Measurements from ENCODE around the gene TAF10.
A peak's percentile ranks its signal among the peaks of the same experiment; 100 is the strongest.

TAF10 gene

DNA sequence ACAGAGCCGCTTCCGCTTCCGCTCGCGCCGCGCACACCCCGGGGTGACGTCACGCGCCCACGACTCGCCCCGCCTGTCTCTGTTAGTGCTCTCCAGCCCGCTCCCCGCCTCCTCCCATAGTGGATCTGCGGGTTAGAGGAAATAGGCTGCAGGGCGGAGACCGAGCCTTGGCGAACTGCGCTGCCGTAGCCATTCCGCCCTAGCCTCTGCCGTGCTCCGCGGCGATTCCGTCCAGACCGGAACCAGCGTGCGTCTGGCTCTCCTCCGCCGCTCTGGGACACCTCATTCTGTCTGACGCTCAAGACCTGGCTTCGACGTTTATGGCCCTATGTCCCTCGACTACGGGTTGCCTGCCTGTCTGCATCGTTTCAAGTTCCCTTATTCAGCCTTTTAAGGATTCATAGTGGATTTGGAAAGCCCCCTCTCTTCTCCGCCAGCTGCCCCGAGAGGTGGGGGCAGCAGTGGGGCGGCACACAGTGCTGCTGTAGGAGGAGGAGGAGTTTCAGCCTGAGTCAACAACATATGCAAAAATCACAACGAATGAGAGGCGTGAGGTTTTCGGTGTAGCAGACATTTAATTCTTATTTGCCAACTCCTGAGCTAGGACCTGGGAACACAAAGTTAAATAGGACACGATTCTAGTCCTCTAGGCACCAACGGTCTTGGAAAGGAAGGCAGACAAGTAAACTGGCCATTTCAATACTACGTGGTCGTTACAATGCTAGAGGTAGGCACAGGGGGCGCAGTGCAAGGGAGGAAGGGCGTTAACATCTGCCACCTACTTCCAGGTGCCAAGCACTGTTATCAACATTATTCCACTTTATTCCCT, at the start of gene TAF10:
TSS of gene TAF10 (minus strand) at position 4 of the 829 bp plus-strand sequence. CDS start 27 bp downstream, outside the sequence.
- DNase-seq, result peak; percentile 97

DNA sequence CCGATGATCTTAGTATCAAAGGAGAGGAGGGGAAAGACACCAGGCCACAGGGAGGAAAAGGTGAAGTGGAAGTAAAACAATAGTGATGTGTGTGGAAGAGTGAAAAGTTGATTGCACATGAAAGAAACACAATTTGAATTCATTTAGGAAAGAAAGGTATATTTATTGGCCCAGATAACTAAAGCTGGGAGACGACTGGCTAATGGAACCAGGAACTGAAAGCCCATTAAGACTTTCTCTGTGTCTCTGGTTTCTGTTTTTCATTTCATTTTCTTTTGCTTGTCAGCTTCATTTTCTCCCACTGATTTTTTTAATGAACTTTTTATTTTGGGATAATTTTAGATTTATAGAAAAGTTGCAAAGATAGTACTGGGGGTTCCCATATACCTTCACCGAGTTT, 48.7 kb upstream of the TAF10 start:
- DNase-seq, result no peak

DNA sequence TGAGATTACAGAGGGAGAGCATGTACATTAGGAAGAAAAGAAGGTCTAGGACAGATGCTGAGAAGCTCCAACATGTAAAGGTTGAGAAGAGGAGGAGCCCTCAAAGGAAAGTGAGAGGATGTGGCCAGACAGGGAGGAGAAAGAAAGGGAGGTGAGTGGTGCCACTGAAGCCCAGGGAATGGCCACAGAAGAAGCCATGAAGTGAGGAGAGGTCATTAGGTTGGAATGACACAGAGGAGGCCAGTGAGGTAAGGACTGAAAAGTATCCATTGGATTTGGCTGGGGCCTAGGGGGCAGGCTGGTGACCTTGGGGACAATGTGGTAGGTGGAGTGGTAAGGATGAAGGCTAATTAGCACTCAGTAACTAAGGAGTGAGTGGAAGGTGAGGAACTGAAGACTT, 46.6 kb upstream of the TAF10 start:
- no peak for DNase-seq

DNA sequence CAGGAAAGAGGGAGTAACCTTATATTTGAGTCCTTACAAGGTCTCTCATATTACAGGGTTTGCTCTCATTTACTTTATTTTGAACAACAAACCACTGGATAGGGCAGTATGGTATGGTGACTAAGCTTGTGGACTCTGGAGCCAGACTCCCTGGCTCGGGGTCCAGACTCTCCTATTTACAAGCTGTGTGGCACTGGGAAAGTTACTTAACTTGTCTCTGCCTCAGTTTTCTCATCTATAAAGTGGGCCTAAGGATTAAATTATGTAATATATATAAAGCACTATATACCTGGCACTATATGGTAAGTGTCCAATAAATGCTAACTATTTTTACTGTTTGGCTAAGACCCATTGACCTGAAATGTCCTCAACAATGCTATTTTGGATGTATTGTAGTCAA, 45.3 kb upstream of the TAF10 start:
- no peak for DNase-seq

DNA sequence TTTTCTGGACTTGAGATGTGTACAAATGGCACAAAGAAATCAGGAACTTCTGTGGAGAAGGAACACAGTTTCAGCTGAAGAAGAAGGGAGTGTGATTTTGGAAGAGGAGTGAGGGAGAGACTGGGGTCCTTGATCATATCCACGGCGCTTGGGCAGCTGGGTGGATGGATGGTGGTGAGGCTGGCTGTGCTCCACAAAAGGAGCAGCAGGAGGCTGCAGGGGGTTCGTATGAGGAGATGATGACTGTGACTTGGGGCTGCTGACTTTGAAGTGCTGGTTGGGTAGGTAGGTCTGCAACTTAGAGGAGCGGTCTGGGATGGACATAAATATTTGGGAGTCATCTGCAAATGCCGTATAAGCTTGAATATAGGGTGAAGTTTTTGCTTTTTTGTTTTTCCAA, 44.9 kb upstream of the TAF10 start:
- no peak for DNase-seq

DNA sequence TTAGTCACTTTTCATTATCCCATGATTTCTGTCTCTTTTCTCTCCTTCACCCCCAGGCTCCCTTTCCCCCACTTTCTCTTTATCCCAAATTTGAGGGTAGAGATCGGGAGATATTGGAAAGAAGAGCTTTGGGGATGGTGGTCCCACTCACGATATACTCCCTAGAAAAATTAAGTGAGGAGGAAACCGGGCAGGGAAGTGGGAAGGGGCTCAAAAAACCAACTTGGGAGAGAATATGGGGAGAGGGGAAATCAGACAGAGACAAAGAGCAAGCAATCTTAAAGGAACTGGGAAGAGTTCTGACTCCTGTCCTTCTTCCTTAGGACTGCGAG, 44.5 kb upstream of the TAF10 start:
- no peak for DNase-seq

DNA sequence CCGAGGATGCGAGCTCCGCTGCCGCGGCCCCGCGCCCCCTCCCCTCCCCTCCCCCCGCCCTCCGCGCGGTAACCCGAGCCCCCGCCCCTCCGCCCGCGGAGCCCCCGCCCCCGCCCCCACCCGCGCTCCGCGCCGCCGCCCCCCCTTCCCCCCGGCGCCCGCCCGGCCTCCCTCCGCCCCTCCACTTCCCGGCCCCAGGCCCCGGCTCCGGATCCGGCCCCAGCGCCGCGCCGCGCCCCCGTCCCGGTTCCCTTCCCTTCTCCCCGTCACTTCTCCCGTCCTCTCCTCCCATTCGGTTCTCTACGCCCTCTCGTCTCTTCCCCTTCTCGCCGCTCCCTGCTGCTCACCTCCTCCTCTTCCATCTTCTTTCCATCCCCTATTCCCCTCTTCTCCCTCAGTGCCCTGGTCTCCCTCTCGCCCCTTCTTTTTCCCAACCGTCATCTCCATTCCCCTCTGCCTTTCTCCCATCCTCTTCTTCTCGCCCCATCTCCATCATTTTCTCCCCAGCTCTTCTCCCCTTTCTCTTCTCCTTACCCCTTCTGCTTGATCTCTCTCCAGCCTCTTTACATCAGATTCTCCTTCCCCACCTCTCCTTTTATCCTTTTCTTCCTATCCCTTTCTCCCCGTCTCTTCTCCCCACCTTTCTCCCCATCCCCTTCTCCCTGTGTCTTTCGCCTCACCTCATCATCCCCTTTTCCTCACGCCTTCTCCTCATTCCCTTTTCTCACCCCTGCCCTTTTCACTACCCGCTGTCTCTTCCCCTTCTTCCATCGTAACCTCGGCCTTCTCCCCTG, 44.0 kb upstream of the TAF10 start, which contains the start of gene DCHS1:
TSS of gene DCHS1 (minus strand) at position 20 of the 794 bp plus-strand sequence. CDS start 14,196 bp downstream, outside the sequence.
- DNase-seq, result peak; percentile 86

DNA sequence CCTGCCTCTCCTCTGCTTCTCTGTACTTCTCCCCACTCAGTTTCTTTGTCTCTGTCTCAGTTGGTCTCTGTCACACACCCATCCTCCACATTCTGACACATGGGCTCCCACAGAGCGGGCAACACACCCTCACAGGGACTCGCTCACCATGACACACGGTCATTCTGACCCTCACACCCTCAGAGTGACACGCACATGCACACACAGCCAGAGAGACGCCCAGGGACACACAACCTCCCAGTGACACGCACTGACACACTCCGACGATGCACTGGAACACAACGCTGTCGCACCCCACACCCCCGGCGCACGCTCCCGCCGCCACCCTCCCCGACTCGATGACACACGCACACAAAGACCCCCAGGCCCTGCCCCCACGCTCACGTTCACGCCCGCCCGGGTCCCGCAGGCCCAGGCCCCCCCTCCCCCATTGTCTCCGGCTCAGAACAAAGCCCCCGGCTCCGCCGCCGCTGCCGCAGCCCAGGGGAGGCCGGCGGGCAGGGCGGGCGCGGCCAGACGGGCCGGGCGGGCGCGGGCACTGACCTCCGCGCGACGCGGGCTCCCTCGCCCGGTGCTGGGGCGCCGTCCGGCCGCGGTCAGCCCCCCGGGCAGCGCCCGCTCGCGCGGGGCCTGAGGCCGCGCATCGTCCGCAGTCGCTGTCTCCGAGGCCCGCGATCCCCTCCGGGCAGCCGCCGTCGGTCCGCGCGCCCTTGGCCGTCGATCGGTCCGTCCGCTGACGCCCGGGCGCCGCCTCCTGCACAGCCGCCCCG, 43.2 kb upstream of the TAF10 start:
- peak; percentile 65 for DNase-seq

DNA sequence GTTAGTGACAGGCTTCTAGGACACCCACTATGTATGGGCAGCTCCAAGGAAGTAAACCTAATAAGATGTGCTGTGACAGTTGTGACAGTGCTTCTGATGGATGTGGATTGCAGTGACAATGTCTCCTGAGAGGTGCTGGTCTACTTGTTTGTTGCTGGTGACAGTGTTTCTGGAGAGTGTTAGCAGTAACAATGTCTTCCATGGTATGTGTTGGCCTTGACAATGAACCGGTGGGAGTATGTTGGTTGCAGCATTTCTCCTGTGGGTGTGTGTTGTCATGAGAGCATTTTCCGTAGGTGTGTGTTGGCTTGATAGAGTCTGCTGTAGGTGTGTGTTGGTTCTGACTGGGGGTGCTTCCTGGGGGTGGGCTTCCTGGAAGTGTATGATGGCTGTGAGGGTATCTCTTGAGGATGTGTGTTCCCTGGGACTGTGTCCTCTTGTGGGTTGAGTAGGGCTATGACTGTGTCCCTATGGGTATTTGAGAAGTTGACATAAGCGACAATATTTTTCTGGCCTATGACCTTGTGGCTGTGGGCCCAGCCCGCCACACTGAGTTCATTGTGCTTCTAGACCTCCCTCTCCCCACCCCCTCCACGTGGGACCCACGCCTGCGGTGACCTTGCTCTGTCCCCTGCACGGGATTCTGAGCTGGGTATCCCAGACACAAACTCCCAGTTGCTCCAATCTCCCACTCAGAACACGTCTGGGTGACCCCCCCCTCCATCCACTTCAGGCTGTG, 42.4 kb upstream of the TAF10 start:
- no peak for DNase-seq

DNA sequence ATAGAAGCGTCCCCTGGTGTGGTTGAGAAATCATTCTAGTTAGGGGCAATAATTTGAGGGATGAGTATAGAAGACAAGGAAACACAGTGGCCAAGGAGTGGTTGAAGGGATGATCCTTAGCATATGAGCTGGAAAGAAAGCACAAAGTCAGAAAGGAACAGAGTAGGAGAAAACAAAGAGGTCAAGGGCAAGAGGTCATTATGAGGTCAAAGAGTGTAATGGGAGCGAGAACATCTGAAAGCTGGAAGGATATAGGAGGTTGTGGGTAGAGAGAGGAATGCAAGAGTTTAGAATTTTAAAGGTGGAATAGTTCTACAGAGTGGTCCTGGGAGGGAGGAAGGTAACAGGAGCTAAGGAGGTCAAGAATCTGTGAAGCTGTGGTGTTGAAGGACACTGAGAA, 41.6 kb upstream of the TAF10 start:
- DNase-seq, result no peak

DNA sequence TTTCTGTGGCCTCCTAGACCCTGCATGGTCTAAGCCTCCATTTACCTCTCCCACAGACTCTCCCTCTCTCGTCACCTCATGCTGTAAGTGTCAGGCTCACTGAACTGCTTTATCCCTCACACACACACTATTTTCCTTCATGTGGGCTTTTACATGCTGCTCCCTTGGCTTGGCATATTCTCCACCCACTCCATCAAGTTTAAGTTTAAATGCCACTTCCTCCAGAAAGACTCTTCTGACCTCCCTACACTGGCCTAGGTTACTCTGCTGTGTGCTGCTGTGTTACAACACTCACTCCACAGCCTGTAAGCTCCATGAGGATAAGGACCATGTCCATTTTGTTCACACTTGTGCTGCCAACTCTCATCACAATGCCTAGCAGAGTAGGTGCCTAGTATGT, 41.1 kb upstream of the TAF10 start:
- no peak for DNase-seq

DNA sequence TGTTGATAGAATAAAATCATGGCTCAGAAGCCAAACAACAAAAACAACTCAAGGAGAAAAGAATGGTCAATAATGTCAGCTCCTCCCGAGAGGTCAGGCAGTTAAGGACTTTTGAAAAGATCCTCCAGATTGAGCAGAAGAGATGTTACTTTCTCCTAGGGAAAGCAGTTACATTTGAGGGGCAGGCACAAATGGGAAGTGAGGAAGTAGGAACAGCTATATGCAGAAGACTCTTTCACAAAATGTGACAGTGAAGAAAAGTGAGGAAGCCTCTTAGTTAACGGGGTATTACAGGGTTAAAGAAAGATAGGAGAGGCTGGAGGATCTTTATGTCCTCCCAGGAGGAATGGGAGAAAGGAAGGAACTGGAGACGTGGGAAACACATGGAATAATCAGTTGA, 40.2 kb upstream of the TAF10 start:
- DNase-seq, result no peak

DNA sequence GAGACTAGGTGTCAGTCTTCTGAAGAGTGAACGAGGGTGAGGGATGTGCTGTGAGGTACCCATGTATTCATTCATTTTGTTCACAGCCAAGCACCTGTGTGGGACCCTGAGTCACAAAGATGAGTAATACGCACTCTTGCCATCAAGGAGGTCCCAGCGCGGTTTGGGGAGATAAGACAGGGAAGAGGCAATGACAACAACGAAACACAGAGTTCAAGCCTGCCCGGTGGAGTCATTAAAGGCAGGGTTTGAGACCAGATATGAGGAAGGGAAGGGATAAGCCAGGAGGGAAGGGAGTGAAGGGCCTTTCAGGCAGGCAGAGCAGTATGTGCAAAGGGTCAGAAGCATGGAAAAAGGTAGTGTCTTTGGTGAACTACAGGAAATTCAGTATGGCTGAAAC, 39.0 kb upstream of the TAF10 start:
- no peak for DNase-seq

DNA sequence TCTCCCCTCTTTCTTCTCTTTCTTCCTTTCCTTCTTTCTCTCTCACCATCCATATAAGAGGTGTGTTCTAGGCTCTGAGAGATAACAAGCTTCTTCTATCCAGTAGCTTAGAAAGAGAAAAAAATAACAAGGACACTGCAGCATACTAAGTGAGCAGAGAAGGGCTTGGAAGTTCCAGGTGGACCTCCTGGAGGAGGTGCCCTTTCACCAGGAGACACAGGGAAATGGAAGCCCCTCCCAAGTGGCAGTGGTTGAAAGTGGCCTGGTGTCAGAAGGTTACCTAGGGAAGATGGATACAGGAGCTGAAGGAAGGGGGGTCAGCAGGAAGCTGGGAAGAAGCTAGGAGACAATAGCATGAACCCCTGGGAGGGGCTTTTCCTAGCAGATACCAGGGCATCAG, 38.1 kb upstream of the TAF10 start:
- no peak for DNase-seq

DNA sequence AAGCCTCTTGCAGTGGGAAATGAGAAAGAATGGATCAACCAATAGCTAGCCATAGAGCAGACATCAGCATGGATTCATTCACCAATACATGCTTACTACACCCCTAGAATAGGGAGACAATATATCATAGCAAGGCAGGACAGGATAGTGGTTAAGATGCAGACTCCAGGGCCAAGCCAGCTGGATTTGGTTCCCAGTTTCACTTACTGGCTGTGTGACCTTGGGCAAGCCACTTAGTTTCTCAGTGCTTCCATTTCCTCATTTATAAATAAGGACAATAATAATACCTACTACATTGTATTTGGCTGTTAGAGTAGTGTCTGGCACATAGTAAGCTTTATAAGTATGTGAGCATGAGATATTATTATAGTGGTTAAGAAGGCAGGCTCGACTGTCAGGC, 36.5 kb upstream of the TAF10 start:
- DNase-seq, result no peak

DNA sequence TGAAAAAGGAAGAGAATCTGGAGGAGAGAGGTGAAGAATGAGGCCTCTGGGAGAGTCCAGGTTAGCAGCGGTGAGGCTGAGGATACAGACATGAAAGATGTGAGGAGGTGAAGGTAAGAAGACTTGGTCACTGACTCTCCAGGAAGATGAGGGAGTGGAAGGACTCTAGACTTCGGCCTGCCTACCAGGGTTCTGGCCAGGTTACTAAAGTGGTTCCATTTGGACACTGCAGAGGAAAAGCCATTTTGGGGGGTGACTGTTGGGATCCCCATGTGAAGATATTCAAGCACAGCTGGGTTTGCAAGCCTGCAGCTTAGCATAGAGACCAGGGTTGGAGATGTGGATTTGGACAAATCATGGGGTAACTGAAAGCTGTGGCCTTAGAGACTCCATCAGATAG, 35.8 kb upstream of the TAF10 start:
- DNase-seq, result no peak

DNA sequence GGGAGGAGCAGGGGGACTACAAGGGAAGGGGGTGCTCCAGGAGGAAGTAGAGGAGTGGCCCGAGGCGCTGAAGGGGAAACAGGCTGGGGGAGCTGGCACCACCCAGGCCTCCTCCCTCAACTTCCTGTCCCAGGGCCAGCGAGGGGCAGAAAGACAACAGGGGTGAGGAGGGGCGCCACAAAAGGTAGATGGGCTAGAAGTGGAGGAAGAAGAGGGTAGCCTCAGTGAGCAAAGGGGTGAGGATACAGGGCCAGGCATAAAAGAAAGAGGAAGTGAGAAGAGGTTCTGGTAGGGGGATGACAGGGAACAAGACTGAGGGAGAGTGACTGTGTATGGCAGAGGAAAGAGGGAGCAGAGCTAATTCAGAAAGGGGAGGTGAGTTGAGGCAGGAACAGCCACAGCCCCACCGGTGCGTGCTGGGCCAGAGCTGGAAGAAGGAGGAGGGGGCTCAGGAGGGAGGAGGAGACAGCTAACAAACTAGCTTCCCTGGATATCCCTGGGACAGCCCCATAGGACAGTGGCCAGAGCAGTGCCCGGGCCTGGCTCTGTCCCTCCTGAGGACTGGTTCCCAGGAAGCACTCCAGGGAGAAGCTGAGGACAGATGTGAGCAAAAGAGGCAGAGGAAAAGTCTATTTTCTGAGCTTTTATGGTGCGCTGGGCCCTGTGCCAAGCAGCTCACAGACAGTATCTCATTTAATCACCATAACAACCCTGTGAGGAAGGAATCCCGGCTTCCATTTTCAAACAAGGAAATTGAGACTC, 35.1 kb upstream of the TAF10 start:
- peak; percentile 78 for DNase-seq

DNA sequence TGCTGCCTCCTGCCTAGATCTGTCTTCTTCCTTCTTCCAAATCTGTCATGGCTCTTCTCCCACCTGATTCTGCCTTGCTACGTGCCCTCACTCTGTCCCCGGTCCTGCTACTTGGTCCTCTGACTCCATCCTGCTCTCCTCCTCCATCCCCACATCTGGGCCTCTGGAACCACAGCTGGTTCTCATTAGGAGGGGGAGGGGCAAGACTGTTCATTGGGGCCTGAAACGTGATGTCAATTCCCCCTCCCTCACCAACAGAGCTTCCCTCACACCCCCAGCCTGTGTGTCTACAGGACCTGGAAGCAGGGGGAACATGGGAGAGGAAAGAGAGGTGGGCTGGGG, 34.5 kb upstream of the TAF10 start:
- peak; percentile 89 for DNase-seq

DNA sequence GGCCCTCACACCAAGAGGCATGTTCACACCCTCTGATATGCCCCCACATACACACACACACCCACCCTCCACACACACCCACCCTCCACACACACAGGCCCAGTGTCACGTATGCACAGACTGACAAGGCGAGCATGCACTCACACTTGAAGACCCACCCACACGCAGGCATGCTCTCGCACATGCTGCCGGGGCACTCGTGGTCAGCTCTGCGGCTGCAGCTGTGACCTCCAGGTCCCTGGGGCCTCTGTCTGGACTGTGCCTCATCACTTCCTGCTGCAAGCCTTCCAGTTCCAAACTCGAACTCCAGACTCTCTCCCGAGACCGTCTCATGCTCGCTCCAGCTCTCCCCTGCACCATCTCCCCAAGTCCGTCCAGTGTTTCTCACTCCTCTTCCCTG, 34.1 kb upstream of the TAF10 start:
- peak; percentile 78 for DNase-seq

DNA sequence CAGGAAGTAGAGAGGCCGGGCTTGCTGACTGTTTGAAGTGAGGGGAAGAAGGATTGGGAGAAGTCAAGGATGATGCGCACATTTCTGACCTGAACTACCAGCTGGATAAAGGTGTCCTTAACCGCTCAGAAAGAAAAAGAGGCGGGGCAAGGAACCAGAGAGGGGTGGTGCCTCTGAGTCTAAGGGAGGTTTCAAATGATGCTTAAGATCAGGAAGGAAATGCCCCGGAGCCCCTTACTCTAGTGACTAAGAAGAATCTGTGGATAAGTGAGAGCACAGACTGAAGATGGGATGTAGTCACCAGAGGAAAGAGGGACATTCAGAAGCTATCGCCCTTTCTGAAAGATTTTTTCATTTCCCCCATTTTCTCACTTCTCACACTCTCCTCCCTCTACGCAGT, 30.9 kb upstream of the TAF10 start:
- no peak for DNase-seq

DNA sequence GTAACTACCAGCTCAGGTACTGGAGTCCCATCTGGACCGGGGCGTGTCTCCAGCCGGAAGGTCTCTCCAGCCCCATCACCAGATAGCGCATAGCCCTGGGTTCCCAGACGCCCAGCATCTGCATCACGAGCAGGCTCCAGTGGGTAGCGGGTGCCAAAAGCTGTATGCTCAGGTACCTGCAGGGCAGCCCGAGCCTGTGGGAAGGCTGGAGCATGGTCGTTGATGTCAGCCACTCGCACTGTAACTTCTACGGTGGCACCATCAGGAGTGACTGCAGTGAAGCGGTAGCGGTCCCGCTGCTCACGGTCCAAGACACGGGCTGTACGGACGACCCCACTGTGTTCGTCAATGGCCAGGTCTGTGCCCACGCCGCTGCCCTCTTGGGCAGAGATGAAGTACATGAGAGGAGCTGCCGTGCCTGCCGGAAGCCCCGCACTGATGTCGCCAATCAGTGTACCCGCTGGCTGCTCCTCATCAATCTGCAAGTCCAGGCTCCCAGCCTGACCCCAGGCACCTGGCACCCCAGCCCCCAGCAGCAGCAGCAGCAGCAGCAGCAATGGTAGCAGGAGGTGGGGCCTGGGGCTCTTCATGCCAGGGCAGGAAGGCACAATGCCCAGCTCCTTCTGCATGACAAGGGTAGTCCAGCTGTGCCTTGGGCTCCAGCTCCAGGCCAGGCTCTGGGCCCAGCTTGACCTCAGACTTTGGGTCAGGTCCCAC, 29.1 kb upstream of the TAF10 start:
- no peak for DNase-seq

All from right forelimb (tissue), 1 donor.